SJSA1 (cell line): Measurements from ENCODE around the gene MIA2. TPM values are rescaled to one million over a fixed set of nuclear protein-coding genes. Genes with fewer than 3 reads are reported as not detected.
A peak's percentile ranks its signal among the peaks of the same experiment; 100 is the strongest.

ENCODE experiments used
- DNase-seq, 2 experiments: peaks; one replicate each; pipeline ENCODE4 v3.0.0-alpha.2; 2015 to 2020; ENCODE audit warnings: low spot score in 2 of 2, low read depth in 1 of 2
- H3K27ac ChIP-seq: fragments of 250-450 bp; sonication (Bioruptor Pico); 2 replicates; pipeline ENCODE4 v1.5.1; 2020; ENCODE audit warnings: mild to moderate bottlenecking, moderate library complexity
- H3K27me3 ChIP-seq: fragments of 250-450 bp; sonication (Bioruptor Pico); replicated peaks from 2 replicates; pipeline ENCODE4 v1.5.1; 2020; ENCODE audit warnings: mild to moderate bottlenecking, moderate library complexity
- H3K36me3 ChIP-seq: fragments of 250-450 bp; sonication (Bioruptor Pico); 2 replicates; pipeline ENCODE4 v1.5.1; 2020; ENCODE audit warnings: mild to moderate bottlenecking
- H3K4me1 ChIP-seq: fragments of 250-450 bp; sonication (Bioruptor Pico); replicated peaks from 2 replicates; pipeline ENCODE4 v1.6.1; 2021; ENCODE audit warnings: mild to moderate bottlenecking
- H3K4me3 ChIP-seq: fragments of 250-450 bp; sonication (Bioruptor Pico); 2 replicates; pipeline ENCODE4 v1.5.1; 2020; ENCODE audit warnings: mild to moderate bottlenecking
- H3K9me3 ChIP-seq: fragments of 250-450 bp; sonication (Bioruptor Pico); replicated peaks from 2 replicates; pipeline ENCODE4 v1.5.1; 2020; ENCODE audit warnings: mild to moderate bottlenecking
- total RNA-seq: library from RNA; depleted of rRNA; stranded (reverse); fragments of >200 nt; shearing (Covaris generic); gene quantifications from 2 replicates; pipeline ENCODE4 v1.2.3, GENCODE V29; 2014

MIA2 gene
- total RNA-seq, 1 experiment from 2014 or later, result 10.4 TPM

GRCh38 chr14:39376667-39377403, 143.1 kb downstream of the MIA2 start:
- Histone ChIP-seq H3K4me1 (peaks cover 10% of the 10 kb centered on the region), H3K4me3 (no peak overlapping the region), H3K36me3 (no peaks in the 10 kb centered on the region), H3K27me3 (no peaks in the 10 kb centered on the region), H3K27ac (peak overlapping the region; percentile 59), H3K9me3 (no peaks in the 10 kb centered on the region)
- DNase-seq, result peak in 1 of 2 experiments; percentile 36

DNA sequence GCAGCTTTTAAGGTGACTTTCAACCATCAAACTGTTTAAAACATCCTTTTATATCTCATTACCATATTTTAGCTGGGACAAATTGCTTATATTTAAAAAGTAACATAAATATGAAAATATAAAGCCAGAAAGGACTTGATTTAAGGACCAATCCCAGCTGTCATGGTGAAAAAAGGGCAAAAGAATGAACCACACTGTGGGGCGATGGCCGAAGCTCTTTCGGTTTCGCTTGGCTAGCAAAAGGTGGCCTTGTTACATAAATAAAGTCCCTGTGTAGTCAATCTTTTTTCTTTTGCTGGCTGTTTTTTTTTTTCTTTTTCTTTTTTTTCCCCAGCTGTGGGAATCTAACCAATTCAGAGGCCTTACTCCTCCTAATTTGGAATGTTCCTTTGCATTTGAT, 147.7 kb downstream of the MIA2 start:
- Histone ChIP-seq H3K36me3 (no peaks in the 10 kb centered on the region), H3K27me3 (no peaks in the 10 kb centered on the region), H3K27ac (peak overlapping the region; percentile 29; the same call in 1 of the 2 replicates), H3K4me3 (no peak overlapping the region; the same call in 1 of the 2 replicates), H3K9me3 (no peaks in the 10 kb centered on the region), H3K4me1 (peaks cover 11% of the 10 kb centered on the region)
- peak in 1 of 2 experiments; percentile 21 for DNase-seq

- Histone ChIP-seq H3K4me3 (no peak overlapping the region), H3K27me3 (no peaks in the 10 kb centered on the region), H3K36me3 (no peaks in the 10 kb centered on the region), H3K4me1 (0 out of 2 replicates have a peak, but pooled peaks cover 3% of the 10 kb centered on the region), H3K27ac (no peak overlapping the region), H3K9me3 (no peaks in the 10 kb centered on the region)
- no peak for DNase-seq
Observed at GRCh38 chr14:39382463-39382862, 148.7 kb downstream of the MIA2 start.

DNA sequence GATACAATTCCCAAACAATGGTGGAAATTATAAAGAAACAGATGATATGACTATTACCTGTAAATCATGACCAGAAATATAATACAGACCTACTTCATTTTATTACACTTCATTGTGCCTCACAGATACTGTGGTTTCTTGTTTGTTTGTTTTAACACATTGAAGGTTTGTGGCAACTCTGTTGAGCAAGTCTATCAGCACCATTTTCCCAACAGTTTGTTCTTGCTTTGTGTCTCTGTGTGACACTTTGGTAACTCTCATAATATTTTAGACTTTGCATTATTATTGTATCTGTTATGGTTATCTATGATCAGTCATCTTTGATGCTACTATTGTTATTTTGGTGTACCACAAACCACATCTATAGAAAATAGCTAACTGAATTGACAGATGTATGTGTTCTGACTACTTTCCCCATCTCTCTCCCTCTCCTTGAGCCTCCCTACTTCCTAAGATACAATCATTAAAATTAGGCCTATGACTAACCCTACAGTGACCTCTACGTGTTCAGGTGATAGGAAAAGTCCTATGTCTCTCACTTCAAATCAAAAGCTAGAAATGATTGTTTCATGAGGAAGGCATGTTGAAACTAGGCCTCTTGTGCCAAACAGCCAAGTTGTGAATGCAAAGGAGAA, 149.4 kb downstream of the MIA2 start:
- Histone ChIP-seq H3K36me3 (no peaks in the 10 kb centered on the region), H3K27ac (no peak overlapping the region), H3K4me3 (no peak overlapping the region), H3K9me3 (no peaks in the 10 kb centered on the region), H3K27me3 (no peaks in the 10 kb centered on the region), H3K4me1 (0 out of 2 replicates have a peak, but pooled peaks cover 3% of the 10 kb centered on the region)
- DNase-seq, result no peak

GRCh38 chr14:39383741-39384140, 150.0 kb downstream of the MIA2 start:
- no peaks in the 10 kb centered on the region for H3K27me3 ChIP-seq
- H3K4me1 ChIP-seq, result 0 out of 2 replicates have a peak, but pooled peaks cover 3% of the 10 kb centered on the region
- no peaks in the 10 kb centered on the region for H3K36me3 ChIP-seq
- H3K4me3 ChIP-seq, result no peak overlapping the region
- DNase-seq, result no peak
- no peaks in the 10 kb centered on the region for H3K9me3 ChIP-seq
- no peak overlapping the region for H3K27ac ChIP-seq

DNA sequence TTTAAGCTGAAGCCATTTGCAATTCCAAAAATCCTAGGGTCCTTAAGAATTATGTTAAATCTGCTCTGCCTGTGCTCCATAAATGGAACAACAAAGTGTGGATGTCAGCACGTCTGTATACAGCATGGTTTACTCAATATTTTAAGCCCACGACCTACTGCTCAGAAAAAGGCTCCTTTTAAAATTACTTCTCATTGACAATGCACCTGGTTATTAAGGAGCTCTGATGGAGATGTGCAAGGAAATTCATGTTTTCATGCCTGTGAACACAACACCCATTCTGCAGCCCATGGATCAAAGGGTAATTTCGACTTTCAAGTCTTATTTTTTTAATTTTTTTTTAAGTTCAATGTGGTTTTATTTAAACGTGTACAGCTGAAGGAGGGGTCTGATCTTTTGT, 150.5 kb downstream of the MIA2 start:
- Histone ChIP-seq H3K4me3 (no peak overlapping the region), H3K9me3 (no peaks in the 10 kb centered on the region), H3K27me3 (no peaks in the 10 kb centered on the region), H3K27ac (no peak overlapping the region), H3K4me1 (0 out of 2 replicates have a peak, but pooled peaks cover 3% of the 10 kb centered on the region), H3K36me3 (no peaks in the 10 kb centered on the region)
- DNase-seq, result no peak

DNA sequence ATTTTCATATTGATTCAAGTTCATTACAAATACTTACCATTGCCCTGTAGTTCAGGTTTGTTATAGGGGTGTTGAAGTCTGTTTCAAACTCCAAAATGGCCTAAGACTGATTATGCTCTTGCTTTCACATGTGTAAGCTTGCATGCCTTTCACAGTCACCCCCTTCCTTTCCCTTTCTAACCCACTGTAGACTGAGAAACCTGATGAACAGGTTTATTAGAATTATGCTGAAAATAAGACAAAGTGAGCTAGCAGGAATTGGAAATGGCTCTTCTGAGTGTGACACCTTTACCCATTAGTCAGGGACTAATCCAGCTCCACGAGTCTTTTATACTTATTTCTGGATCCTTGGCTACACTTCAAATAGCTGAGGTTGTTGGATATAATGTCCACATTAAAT, 159.6 kb downstream of the MIA2 start:
- H3K4me3 ChIP-seq, result no peak overlapping the region
- H3K27ac ChIP-seq, result no peak overlapping the region
- H3K36me3 ChIP-seq, result peaks cover 3% of the 10 kb centered on the region; the same call in 1 of the 2 replicates
- H3K27me3 ChIP-seq, result no peaks in the 10 kb centered on the region
- H3K9me3 ChIP-seq, result no peaks in the 10 kb centered on the region
- no peak for DNase-seq
- no peaks in the 10 kb centered on the region for H3K4me1 ChIP-seq

- Histone ChIP-seq H3K27ac (no peak overlapping the region), H3K4me1 (no peaks in the 10 kb centered on the region), H3K9me3 (no peaks in the 10 kb centered on the region), H3K4me3 (no peak overlapping the region), H3K36me3 (peaks cover 3% of the 10 kb centered on the region; the same call in 1 of the 2 replicates), H3K27me3 (no peaks in the 10 kb centered on the region)
- DNase-seq, result no peak
Observed at GRCh38 chr14:39395555-39396254, 162.0 kb downstream of the MIA2 start.

DNA sequence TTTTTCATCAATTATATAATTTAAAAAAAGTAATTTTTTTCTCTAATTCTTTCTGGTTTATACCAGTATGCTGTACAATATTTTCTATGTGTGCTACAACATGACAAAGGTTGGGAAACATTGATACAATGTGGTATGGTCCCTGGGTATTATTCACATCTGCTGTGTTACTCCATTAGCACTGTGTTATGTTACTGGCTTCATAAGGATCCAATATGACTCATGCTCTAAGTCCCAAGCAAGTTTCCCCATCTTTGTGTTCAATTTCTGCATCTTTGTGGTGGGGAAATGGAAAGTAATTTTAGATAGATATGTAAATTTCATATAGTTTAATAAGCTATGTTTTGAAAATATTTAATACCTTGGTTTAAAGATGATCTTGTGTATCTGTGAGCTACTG, 162.7 kb downstream of the MIA2 start:
- Histone ChIP-seq H3K36me3 (peaks cover 3% of the 10 kb centered on the region; the same call in 1 of the 2 replicates), H3K4me1 (no peaks in the 10 kb centered on the region), H3K4me3 (no peak overlapping the region), H3K27me3 (no peaks in the 10 kb centered on the region), H3K9me3 (no peaks in the 10 kb centered on the region), H3K27ac (no peak overlapping the region)
- DNase-seq, result no peak

DNA sequence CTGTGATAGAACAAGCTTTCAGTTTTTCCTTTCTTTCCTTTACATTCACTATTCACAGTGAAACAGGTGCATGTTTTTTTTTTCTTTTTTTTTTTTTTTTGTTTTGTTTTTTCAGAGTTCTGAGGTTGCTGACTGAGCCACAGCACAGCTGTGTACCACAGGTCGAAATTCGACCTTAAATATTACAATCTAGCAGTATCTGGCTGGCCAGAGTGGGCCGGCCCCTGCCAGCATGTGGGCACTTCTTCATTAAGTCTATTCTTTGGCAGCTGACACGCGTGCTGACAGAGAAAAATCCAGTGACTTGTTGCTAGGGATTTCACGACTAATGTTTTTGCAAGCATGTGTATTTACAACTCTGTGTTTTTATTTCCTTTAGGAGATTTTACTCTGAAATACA, 164.7 kb downstream of the MIA2 start:
- H3K9me3 ChIP-seq, result no peaks in the 10 kb centered on the region
- no peaks in the 10 kb centered on the region for H3K27me3 ChIP-seq

GRCh38 chr14:39406560-39406959, 172.8 kb downstream of the MIA2 start:
- Histone ChIP-seq H3K27ac (no peak overlapping the region), H3K36me3 (no peaks in the 10 kb centered on the region), H3K27me3 (no peaks in the 10 kb centered on the region), H3K4me3 (no peak overlapping the region), H3K9me3 (no peaks in the 10 kb centered on the region), H3K4me1 (no peaks in the 10 kb centered on the region)
- DNase-seq, result no peak

More for the DNA sequence above, 164.7 kb downstream of the MIA2 start:
- no peak for DNase-seq
- Histone ChIP-seq H3K36me3 (peaks cover 3% of the 10 kb centered on the region; the same call in 1 of the 2 replicates), H3K27ac (no peak overlapping the region), H3K4me3 (no peak overlapping the region), H3K4me1 (no peaks in the 10 kb centered on the region)

- no peaks in the 10 kb centered on the region for H3K9me3 ChIP-seq
- DNase-seq, result no peak
Observed at GRCh38 chr14:39416072-39416471, 182.4 kb downstream of the MIA2 start.

DNA sequence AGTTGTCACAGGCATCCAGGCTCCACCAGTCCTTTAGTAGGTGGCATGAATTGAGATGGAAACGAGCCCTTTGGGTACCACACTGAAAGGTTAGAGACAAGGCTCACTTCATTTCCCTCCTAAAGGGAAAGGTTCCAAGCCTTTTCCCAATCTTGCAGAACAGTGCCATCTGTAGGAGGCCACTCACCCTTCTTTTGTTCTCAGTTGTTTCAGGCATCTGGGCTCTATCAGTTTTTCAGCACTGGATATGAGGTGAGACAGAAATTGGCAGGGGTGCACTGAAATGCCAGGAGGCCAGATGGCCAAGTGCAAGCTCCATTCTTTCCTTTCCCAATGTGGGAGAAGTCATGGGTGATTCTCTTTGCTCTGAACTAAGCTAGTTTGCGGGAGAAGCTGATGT, 183.3 kb downstream of the MIA2 start:
- no peak for DNase-seq
- Histone ChIP-seq H3K4me3 (no peak overlapping the region), H3K4me1 (no peaks in the 10 kb centered on the region)

More at GRCh38 chr14:39416072-39416471, 182.4 kb downstream of the MIA2 start:
- H3K36me3 ChIP-seq, result no peaks in the 10 kb centered on the region
- no peaks in the 10 kb centered on the region for H3K27me3 ChIP-seq
- no peak overlapping the region for H3K4me3 ChIP-seq
- no peaks in the 10 kb centered on the region for H3K4me1 ChIP-seq
- H3K27ac ChIP-seq, result no peak overlapping the region

DNA sequence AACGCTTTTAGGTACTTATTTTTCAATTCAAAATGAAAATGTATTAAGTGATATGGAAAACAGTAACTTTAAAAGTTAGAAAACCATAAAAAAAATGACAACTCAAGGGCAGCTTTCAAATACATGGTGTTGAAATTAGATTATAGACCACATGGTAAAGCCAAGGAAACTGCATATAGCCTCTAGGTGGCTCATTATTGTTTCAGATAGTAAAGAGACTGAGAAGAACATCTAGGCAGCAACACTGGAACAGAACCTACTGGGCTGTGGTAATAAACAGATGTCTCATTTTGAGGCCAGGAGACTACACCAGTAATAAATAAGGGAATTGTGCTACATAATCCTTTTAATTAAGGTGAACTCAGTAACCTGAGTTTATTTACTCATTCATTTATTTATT, 185.6 kb downstream of the MIA2 start:
- no peaks in the 10 kb centered on the region for H3K4me1 ChIP-seq
- H3K27me3 ChIP-seq, result no peaks in the 10 kb centered on the region
- H3K27ac ChIP-seq, result no peak overlapping the region
- DNase-seq, result no peak
- H3K36me3 ChIP-seq, result no peaks in the 10 kb centered on the region
- H3K4me3 ChIP-seq, result no peak overlapping the region
- no peaks in the 10 kb centered on the region for H3K9me3 ChIP-seq

More for the DNA sequence above, 183.3 kb downstream of the MIA2 start:
- no peaks in the 10 kb centered on the region for H3K36me3 ChIP-seq
- no peaks in the 10 kb centered on the region for H3K9me3 ChIP-seq
- no peak overlapping the region for H3K27ac ChIP-seq
- no peaks in the 10 kb centered on the region for H3K27me3 ChIP-seq
